GM12874 (cell line): ENCODE measurements around the gene ZDHHC14.

ENCODE experiments used
- CTCF ChIP-seq: IDR thresholded peaks from 2 replicates; pipeline ENCODE4 v1.5.1; 2011; ENCODE audit warnings: low read depth, mild to moderate bottlenecking, control low read depth, low read length, moderate library complexity; ENCODE audit not compliant: insufficient read depth

ZDHHC14 gene

GRCh38 chr6:157466342-157466648, 85.3 kb downstream of the ZDHHC14 start:
- TF ChIP-seq CTCF = no peak

GRCh38 chr6:157468054-157468453, 87.1 kb downstream of the ZDHHC14 start:
- no peak for TF ChIP-seq CTCF

- TF ChIP-seq CTCF = no peak
These were observed 87.6 kb downstream of the ZDHHC14 start for GRCh38 chr6:157468574-157468973.

- no peak for TF ChIP-seq CTCF
These were observed 88.4 kb downstream of the ZDHHC14 start for GRCh38 chr6:157469378-157469777.

- TF ChIP-seq CTCF = no peak
These were observed 90.2 kb downstream of the ZDHHC14 start for GRCh38 chr6:157471077-157471686.

GRCh38 chr6:157471895-157472686, 91.1 kb downstream of the ZDHHC14 start:
- no peak for TF ChIP-seq CTCF

GRCh38 chr6:157476797-157477196, 95.8 kb downstream of the ZDHHC14 start:
- TF ChIP-seq CTCF = no peak
